ENCODE measurements around the gene KDM6A. TPM values are rescaled to one million over a fixed set of nuclear protein-coding genes. Genes with fewer than 3 reads are reported as not detected.

The KDM6A gene
- total RNA-seq, 1 experiment from 2014 or later, result 42.8 TPM

DNA sequence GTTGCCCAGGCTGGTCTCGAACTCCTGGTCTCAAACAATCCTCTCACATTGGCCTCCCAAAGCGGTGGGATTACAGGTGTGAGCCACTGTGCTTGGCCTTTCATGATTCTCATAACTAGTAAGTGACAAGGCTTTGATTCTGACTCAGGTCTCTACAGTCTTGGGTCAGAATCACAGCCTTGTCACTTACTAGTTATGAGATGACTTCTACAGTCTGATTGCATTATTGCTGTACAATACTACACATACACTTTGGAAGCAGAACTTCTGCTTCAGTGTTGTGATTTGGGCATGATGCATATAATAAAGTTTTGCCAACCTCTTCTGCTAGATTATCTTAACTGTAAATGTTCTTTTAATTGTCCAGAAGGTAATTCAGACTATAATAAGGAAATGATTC, 123.3 kb downstream of the KDM6A start:
- no peak overlapping the region for H3K9ac ChIP-seq (ENCODE audit: extremely low read depth, insufficient read length, low read length)
- no peaks in the 10 kb centered on the region for H4K20me1 ChIP-seq (ENCODE audit: control insufficient read depth, insufficient read depth, insufficient read length)
- peaks cover 16 to 20% (median 17%) of the 10 kb centered on the region in 3 experiments for H3K36me3 Mint-ChIP-seq (ENCODE audit: insufficient read depth in 1 of 3, low read depth in 3 of 3)
- no peak overlapping the region for H3K18ac ChIP-seq (ENCODE audit: insufficient read length, low read depth, low read length)
- peaks cover 34 to 48% of the 10 kb centered on the region in 2 experiments for H3K4me1 Mint-ChIP-seq
- no peak overlapping the region for H3K14ac ChIP-seq (ENCODE audit: insufficient read depth, low read length)
- H2BK20ac ChIP-seq (ENCODE audit: low read depth, low read length, poor library complexity, severe bottlenecking), result no peak overlapping the region
- peaks cover 60 to 74% of the 10 kb centered on the region in 2 experiments for H3K9me3 Mint-ChIP-seq
- H2BK12ac ChIP-seq (ENCODE audit: insufficient read length, low read depth, low read length), result no peak overlapping the region
- H3T11ph ChIP-seq (ENCODE audit: low read length), result no peak overlapping the region
- no peak for DNase-seq
- H2BK120ac ChIP-seq (ENCODE audit: low read depth, low read length, poor library complexity, severe bottlenecking), result no peak overlapping the region
- no peaks in the 10 kb centered on the region for H3K4me1 ChIP-seq (ENCODE audit: insufficient read depth, low read length)
- no peak overlapping the region for H3K56ac ChIP-seq (ENCODE audit: insufficient read length, low read depth, low read length)
- no peaks in the 10 kb centered on the region for H3K23me2 ChIP-seq (ENCODE audit: insufficient read length, low read depth, low read length, poor library complexity, severe bottlenecking)
- H3K4me3 Mint-ChIP-seq, result no peak overlapping the region
- H3K27me3 ChIP-seq (ENCODE audit: insufficient read depth, low read length), result no peaks in the 10 kb centered on the region
- no peak overlapping the region for H3K27ac ChIP-seq (ENCODE audit: insufficient read length, low read depth, low read length)
- H4K91ac ChIP-seq (ENCODE audit: insufficient read length, low read depth, low read length), result no peak overlapping the region
- H4K8ac ChIP-seq (replicated peaks; ENCODE audit: insufficient read length, low read depth, low read length), result no peak overlapping the region
- WGBS (ENCODE audit: extremely low coverage, insufficient read length, low lambda C conversion rate), result no CpG with 5 or more reads among the region's 2 CpGs
- peaks cover 24% of the 10 kb centered on the region for H3K9me3 ChIP-seq (ENCODE audit: control insufficient read depth, low read depth, low read length)
- no peak overlapping the region for H3K4me2 ChIP-seq (ENCODE audit: insufficient read depth, insufficient read length, low read length)
- no peak overlapping the region for H2AFZ ChIP-seq (ENCODE audit: low read length)
- H3K79me1 ChIP-seq (ENCODE audit: insufficient read depth, low read depth, low read length, poor library complexity, severe bottlenecking), result peaks cover 3% of the 10 kb centered on the region
- H3K27me3 Mint-ChIP-seq (ENCODE audit: low read depth), result no peaks in the 10 kb centered on the region
- no peak overlapping the region for H2BK5ac ChIP-seq (ENCODE audit: insufficient read length, low read length)
- no peak overlapping the region for H2BK15ac ChIP-seq (ENCODE audit: low read depth, low read length)
- peaks cover 14% of the 10 kb centered on the region; the same call in 1 of the 2 replicates for H3K79me2 ChIP-seq (ENCODE audit: insufficient read depth, low read length)
- H3K27ac Mint-ChIP-seq, result no peak overlapping the region
- TF ChIP-seq, protein P1, sequence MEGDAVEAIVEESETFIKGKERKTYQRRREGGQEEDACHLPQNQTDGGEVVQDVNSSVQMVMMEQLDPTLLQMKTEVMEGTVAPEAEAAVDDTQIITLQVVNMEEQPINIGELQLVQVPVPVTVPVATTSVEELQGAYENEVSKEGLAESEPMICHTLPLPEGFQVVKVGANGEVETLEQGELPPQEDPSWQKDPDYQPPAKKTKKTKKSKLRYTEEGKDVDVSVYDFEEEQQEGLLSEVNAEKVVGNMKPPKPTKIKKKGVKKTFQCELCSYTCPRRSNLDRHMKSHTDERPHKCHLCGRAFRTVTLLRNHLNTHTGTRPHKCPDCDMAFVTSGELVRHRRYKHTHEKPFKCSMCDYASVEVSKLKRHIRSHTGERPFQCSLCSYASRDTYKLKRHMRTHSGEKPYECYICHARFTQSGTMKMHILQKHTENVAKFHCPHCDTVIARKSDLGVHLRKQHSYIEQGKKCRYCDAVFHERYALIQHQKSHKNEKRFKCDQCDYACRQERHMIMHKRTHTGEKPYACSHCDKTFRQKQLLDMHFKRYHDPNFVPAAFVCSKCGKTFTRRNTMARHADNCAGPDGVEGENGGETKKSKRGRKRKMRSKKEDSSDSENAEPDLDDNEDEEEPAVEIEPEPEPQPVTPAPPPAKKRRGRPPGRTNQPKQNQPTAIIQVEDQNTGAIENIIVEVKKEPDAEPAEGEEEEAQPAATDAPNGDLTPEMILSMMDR (conservative IDR thresholded peaks at IDR 0.05), result no peak
- H3K23ac ChIP-seq (ENCODE audit: insufficient read length, low read depth, low read length), result no peak overlapping the region
- H2AK5ac ChIP-seq (ENCODE audit: insufficient read length, low read length), result no peak overlapping the region
- no peak overlapping the region for H4K5ac ChIP-seq (ENCODE audit: insufficient read length, low read depth, low read length)
- H3K4ac ChIP-seq (ENCODE audit: low read depth, low read length), result no peak overlapping the region
